ENCODE measurements around the gene AUTS2.
"Not testable (repeated sequence)": the region's sequence is repeated elsewhere in the genome, so short reads cannot be mapped to it uniquely, and the experiment has no call there.

Gene AUTS2

DNA sequence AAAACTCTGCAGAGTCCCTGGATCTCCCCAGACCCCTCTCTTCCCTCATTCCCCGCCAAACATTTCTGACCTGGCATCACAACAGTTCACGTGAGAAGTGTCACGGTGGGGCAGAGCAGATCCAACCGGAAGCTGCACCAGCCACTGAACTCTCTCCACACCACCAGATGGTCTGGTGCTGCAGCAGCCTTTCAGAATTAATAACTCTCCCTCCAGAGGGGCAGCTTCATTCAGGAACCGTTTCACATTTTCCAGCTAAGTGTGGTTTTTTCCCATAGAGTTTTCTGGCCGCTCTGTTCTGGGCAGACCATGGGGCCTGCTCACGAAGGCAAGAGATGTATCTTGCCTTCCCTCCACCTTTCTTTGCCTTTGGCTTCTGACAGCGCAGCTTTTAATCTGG is 1047.0 kb downstream of the AUTS2 start:
- H3K36me3 Mint-ChIP-seq (ENCODE audit: low read depth), result peaks cover 7% of the 10 kb centered on the region
- no peaks in the 10 kb centered on the region for H3K9me3 Mint-ChIP-seq
- peaks cover 9% of the 10 kb centered on the region for H3K4me1 Mint-ChIP-seq
- TF ChIP-seq, protein P1, sequence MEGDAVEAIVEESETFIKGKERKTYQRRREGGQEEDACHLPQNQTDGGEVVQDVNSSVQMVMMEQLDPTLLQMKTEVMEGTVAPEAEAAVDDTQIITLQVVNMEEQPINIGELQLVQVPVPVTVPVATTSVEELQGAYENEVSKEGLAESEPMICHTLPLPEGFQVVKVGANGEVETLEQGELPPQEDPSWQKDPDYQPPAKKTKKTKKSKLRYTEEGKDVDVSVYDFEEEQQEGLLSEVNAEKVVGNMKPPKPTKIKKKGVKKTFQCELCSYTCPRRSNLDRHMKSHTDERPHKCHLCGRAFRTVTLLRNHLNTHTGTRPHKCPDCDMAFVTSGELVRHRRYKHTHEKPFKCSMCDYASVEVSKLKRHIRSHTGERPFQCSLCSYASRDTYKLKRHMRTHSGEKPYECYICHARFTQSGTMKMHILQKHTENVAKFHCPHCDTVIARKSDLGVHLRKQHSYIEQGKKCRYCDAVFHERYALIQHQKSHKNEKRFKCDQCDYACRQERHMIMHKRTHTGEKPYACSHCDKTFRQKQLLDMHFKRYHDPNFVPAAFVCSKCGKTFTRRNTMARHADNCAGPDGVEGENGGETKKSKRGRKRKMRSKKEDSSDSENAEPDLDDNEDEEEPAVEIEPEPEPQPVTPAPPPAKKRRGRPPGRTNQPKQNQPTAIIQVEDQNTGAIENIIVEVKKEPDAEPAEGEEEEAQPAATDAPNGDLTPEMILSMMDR (IDR thresholded peaks at IDR 0.05), result no peak
- H3K27me3 Mint-ChIP-seq (ENCODE audit: low read depth, poor library complexity), result no peaks in the 10 kb centered on the region
- H3K4me3 Mint-ChIP-seq, result no peak overlapping the region
- H3K27ac Mint-ChIP-seq, result no peak overlapping the region
- DNase-seq, result no peak

GRCh38 chr7:70645876-70646351 is 1047.6 kb downstream of the AUTS2 start:
- Mint-ChIP-seq H3K36me3 (ENCODE audit: low read depth) (peaks cover 10% of the 10 kb centered on the region), H3K9me3 (peaks cover 5% of the 10 kb centered on the region), H3K27ac (no peak overlapping the region), H3K27me3 (ENCODE audit: low read depth, poor library complexity) (no peaks in the 10 kb centered on the region), H3K4me1 (peaks cover 2% of the 10 kb centered on the region), H3K4me3 (no peak overlapping the region)
- no peak for DNase-seq
- TF ChIP-seq, protein P1 (IDR thresholded peaks at IDR 0.05), result no peak

DNA sequence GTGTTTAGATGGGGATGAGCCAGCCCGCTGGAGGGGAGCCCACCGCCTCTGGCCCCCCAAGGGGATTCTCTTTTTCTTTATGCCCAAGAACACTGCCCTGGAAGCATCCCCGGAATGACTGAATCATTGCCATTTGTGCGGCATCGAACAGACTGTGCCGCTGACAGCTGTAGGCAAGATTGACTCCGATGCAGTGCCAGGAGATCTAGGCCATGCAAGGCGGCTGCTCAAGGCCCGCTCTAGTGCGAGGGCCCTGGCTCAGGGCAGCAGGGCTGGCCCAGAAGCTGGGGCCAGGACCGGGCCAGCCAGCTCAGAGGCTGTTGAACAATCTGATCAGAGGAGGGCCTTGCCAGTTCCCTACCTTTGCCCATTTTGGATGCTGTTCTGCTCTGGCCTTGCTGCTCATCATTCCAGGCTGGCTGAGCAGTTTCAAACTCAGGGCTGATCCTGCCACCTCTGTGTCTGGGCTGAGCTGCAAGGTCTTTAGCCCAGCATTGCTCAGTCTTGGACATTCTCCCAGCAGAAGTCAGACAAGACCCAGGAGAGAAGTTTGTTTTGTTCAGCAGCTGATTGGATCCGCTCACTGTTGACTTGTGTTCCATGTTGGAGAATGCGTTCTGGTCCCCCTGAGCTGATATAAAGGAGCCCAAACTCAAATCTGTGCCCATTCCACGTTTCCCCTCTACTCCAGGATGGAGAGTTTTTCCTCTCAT is 1048.4 kb downstream of the AUTS2 start:
- Mint-ChIP-seq H3K4me3 (no peak overlapping the region), H3K27ac (no peak overlapping the region), H3K4me1 (no peaks in the 10 kb centered on the region), H3K9me3 (peaks cover 8% of the 10 kb centered on the region), H3K36me3 (ENCODE audit: low read depth) (peaks cover 12% of the 10 kb centered on the region), H3K27me3 (ENCODE audit: low read depth, poor library complexity) (no peaks in the 10 kb centered on the region)
- TF ChIP-seq, protein P1 (IDR thresholded peaks at IDR 0.05), result no peak
- DNase-seq, result no peak

- Mint-ChIP-seq H3K4me1 (no peaks in the 10 kb centered on the region), H3K27ac (no peak overlapping the region), H3K27me3 (ENCODE audit: low read depth, poor library complexity) (no peaks in the 10 kb centered on the region), H3K36me3 (ENCODE audit: low read depth) (peaks cover 24% of the 10 kb centered on the region), H3K9me3 (peaks cover 8% of the 10 kb centered on the region), H3K4me3 (no peak overlapping the region)
- TF ChIP-seq, protein P1 (IDR thresholded peaks at IDR 0.05), result no peak
- no peak for DNase-seq
Measured at GRCh38 chr7:70647801-70648498, 1049.7 kb downstream of the AUTS2 start.

GRCh38 chr7:70648499-70648861 is 1050.2 kb downstream of the AUTS2 start:
- not testable (repeated sequence) for DNase-seq; H3K27ac Mint-ChIP-seq; H3K27me3 Mint-ChIP-seq (ENCODE audit: low read depth, poor library complexity); H3K4me3 Mint-ChIP-seq; H3K9me3 Mint-ChIP-seq; H3K4me1 Mint-ChIP-seq
- peaks cover 24% of the 10 kb centered on the region for H3K36me3 Mint-ChIP-seq (ENCODE audit: low read depth)

GRCh38 chr7:70649323-70649722 is 1051.0 kb downstream of the AUTS2 start:
- TF ChIP-seq, protein P1 (IDR thresholded peaks at IDR 0.05), result no peak

More at GRCh38 chr7:70649323-70649722, 1051.0 kb downstream of the AUTS2 start:
- Mint-ChIP-seq H3K27me3 (ENCODE audit: low read depth, poor library complexity) (no peaks in the 10 kb centered on the region), H3K9me3 (peaks cover 8% of the 10 kb centered on the region), H3K36me3 (ENCODE audit: low read depth) (peaks cover 24% of the 10 kb centered on the region), H3K27ac (no peak overlapping the region), H3K4me1 (no peaks in the 10 kb centered on the region), H3K4me3 (no peak overlapping the region)
- DNase-seq, result no peak
